Right renal pelvis (tissue), 4 donors: Measurements from ENCODE around the gene MSI2. TPM values are rescaled to one million over a fixed set of nuclear protein-coding genes. Genes with fewer than 3 reads are reported as not detected.

Experiments used
- DNase-seq, 4 donors: peaks; one replicate each; pipeline ENCODE4 v3.0.0-alpha.2; 2013; ENCODE audit warnings: low read depth in 4 of 4, low spot score in 3 of 4, missing footprints in 1 of 4
- polyA plus RNA-seq, 4 donors: library from polyadenylated mRNA; unstranded; fragments of 120-200 nt; gene quantifications; one replicate each; pipeline ENCODE4 v1.2.1, GENCODE V29; 2013; ENCODE audit not compliant: insufficient read length in 4 of 4

The MSI2 gene
- polyA plus RNA-seq, 4 donors: 87.4 to 99.4 (median 98.4) TPM

DNA sequence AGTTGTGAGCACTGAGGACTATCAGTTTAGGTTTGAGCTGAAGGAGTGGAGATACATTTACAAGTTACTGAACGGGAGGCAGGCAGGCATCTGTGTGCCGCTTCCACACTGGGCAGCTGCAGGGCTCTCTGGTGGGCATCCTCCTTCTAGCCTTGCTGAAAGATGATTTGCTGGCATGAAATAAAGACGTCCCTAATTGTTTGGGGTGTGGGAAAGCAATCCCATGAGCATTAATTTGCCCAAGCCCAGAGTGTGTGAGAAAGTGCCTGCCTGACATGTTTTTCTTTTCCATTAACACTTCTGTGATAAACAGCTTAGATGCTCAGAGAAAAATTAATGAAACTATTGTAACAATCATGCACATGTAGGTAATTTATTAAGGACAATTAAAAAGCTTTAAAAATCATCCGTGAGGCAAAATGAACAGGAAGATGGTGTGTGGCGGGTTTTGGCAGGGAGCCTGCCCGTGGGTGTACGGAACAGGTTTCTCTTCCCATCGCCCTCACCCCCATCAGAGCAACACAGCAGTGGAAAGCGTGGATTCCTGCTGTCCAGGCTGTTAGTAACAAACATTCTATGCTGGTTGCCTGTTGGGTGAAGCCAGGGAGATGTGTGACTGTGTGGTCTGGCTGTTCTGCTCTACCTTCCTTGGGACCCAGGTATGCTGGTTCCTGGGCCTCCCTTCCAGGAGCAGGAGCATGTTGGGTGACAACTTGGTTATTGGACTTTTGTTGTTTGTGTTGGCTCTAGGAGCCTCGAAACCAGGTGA is 191.9 kb downstream of the MSI2 start:
- no peak for DNase-seq

DNA sequence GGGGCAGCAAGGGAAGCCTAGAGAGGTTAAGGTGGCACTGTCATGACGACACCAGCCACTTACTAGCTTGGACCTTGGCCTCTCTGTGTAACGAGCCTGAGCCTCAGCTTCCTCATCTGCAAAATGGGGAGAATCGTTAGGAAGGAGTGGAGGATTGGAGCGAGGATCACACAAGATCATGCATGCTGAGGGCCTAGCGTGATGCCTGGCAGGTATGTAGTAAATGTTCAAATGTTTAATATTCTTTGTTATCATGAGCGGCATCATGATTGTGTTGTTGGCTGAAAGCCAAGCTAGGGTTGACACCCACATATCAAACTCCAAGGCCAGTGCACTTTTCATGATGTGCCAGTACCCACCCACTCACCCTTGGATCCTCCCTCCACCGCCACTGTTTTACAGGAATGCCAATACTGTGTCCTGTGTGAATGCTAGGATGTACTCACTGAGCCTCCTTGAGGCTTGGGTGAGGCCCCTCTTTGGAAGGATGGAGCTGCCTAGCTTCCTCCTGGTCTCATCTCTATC is 192.5 kb downstream of the MSI2 start:
- DNase-seq: no peak

DNA sequence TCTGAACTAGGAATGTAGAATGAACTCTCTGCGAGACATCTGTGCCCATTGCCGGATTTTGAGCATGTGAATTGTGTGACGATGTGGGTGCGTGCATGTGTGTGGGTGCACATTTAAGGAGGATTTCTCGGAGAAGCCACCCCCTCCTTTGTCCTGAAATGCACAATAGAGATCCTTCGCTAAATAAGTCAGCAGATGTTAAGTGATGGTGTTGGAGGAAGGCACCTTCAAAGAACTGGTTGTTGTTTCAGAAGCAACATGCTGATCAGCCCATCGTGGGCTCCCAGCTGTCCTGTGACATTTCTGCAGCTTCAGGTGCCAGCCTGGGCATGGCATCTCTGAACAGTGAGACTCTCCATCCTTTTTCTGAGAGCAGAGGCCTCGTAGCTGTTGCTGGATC is 194.9 kb downstream of the MSI2 start:
- DNase-seq: no peak

DNA sequence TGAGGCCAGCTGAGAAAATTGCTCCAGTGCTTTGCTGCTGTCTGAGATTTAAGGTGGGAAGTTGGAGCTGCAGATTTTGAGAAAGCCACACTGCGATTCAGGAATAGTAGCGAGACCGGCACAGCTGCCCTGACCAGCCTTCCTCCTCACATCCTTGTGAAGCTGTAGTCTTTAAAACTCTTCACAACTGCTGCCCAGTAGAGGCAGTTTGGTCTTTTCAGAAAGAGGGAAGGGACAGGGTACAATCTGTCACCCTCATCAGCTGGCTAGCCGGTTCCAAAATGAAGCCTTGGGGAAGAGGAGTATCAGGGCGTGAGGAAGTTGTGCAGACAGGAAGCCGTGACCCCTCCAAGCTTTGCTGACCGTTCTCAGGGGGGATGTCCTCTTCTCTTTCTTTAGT is 195.3 kb downstream of the MSI2 start:
- DNase-seq: no peak

DNA sequence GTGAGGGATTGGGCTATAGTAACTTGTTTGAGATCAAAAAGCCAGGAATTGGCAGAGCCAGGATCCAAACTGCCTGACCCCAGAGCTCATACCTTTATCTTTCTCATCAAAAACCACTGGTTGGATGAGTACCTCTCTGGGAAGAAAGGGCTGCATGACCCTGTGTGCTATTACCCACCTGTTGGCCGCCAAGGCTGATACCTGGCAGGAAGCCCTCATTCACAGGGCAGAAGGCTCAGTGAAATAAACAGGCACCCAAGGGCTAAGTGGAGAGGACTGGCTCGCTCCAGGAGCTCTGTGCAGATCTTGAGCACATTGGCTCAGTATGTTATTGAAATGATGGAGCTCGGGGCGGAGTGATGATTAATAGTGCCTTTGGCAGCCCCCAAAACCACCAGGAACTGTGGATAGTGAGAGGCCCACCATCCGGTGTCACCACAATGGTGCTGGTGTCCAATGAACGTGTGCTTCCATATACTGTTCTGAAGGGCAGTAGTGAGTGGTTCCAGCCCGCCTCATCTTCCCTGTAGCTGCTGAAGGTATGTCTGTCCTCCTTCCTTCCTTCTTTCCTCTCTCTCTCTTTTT is 197.6 kb downstream of the MSI2 start:
- no peak for DNase-seq

DNA sequence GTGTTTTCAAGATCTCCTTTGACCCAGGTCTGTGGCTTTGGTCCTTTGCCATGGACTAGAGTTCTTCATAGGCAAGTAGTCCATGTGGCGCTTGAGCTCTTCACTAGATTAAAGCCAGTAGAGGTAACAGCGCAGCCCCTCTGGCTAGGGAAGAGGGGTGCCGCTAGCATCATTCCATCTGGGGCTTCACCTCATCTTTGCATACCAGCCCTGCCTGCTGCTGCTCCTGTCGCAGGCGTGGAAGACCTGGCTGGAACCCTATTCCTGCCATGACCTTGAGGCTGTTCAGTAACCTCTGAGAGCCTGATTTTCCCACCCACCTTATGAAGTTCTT is 198.4 kb downstream of the MSI2 start:
- no peak for DNase-seq

DNA sequence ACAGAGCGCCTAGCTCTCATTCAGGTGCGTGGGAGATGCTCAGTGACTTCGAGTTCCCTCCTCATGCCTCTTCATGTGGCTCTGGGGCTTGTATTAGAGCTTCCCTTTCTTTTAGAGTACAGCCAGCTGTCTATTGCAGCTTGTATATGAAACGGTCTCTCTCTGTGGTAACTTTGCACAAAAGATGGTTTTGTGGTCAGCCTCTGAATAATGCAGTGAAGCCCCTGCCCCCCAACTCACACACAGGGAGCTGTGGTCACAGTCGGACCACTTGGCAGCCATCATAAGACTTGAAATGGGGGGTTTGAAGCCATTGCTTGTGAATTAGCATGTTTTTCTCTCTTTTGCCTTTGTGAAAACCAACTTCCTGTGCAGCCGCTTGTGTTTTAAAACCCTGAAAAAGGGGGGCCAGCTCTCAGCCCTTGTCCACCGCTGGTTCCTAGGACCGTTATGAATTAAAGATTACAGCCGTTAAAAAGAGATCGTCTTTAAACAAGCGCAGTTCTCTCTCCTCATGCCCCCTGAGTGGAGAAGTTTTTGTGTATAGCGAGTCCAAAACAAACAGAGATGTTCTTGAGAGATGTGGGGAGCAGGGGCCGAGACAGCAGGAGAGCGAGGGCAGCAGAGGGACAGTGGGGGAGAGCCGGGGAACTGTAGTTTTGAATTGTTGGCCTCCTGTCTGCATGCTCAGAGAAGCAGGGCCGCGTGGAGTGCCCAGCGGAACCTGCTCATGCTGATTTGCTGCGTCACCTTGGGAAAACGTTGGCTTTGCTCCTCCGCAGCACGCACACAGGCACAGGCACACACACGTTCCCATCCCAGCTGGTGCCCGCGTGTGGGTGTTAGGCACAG is 199.0 kb downstream of the MSI2 start:
- DNase-seq: no peak

DNA sequence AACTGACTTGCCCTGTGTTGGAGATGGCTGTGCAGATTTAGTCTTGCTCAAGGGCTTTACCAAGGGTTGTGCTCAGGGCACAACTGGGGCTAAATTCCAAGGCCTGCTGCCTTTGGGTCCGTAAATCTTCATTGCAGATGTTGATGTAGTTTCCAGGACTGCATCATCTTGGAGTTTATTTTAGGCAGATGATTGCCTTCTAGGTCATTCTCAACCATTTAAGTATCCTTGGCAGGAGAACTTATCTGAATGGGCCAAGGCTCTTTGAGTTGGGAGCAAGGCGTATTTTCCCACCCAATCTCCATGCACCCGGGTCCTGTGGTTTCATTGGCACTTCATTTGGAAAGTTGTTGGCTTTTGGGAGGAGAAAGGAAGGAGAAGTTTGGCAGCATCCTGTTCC is 200.3 kb downstream of the MSI2 start:
- DNase-seq: no peak

DNA sequence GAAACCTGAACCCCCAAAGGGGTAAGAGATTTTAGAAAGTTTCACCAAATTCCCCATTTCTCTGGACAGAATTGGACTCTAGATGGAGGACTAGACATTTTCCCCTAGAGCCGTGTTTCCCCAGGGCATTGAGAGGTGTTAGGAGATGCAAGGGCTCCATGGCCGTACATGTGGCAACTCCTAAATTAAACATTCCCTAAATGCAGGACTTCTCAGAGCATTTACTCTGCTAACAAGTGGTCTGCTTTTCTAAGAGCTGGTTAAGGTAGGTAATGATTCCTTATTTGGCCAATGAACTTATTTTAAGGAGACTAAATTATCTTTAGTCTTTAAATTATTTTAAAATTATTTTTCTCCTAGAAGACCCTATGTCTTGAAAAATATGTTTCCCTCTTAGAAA is 200.9 kb downstream of the MSI2 start:
- no peak for DNase-seq

DNA sequence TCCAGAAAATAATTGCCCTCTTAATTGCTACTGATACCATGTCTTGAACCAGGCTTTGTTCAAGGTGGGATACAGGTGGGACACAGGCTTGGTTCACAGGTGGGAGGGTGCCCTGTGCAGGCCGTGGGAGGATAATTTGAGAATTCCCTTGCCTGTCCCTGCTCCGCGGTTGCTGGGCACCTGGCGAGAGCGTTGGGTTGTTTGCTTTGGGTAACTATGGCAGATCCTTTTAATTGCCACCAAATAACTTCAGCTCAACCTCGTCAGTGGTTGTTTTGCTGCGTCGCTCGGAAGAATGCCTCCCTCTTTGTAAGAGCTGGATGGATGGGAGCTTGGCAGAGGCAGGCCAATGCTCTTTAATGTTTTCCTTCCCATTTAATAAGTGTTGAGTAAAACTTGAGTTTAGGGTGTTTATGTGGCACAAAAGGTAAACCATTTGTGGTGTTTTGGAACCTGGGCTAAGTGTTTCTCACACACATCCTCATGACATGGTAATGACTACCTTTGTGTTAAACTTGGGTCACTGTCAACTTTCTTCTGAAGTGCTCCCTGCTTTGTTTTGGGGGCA is 202.5 kb downstream of the MSI2 start:
- no peak for DNase-seq

DNA sequence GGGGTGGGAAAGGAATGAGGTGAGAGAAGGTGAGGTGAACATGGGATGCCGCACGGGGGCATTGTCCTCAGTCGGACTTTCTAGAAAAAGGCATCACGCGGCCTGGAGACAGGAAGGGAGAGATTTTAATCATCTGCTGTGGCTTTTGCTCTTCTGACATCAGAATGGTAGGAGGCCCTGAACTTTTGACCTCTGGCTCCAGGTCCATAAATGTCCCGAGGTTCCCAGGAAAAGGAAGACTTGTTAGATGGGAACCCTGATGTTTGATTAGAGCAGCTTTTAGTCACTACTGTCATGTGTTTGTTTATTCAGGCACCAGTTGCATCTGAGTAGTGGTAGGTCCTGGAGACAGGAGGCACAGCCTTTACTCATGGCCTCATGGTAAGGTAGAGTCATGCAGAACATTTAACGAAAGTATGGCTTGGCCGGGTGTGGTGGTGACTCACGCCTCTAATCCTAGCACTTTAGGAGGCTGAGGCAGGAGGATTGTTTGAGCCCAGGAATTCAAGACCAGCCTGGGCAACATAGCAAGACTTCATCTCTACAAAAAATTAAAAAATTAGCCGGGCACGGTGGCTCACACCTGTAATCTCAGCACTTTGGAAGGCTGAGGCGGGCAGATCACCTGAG is 203.1 kb downstream of the MSI2 start:
- DNase-seq: no peak

DNA sequence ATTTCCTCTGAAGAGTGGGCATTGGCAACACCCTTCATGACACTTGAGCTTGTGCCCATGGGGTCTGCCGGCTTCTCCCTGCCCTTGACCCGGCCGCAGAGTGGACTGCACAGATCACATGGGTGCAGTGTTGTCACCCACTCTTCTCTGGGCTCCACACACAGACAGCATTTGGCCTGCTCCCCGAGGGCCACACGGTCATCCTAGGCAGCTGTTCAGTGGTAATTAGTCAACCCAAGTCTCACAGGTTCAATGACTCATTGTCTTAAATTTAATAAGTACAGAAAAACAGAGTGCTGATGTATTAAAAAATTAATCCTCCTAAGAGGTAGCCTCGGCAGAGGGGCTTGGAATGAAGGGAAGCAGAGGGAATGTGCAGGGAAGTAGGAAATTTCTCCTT is 204.8 kb downstream of the MSI2 start:
- DNase-seq: no peak

DNA sequence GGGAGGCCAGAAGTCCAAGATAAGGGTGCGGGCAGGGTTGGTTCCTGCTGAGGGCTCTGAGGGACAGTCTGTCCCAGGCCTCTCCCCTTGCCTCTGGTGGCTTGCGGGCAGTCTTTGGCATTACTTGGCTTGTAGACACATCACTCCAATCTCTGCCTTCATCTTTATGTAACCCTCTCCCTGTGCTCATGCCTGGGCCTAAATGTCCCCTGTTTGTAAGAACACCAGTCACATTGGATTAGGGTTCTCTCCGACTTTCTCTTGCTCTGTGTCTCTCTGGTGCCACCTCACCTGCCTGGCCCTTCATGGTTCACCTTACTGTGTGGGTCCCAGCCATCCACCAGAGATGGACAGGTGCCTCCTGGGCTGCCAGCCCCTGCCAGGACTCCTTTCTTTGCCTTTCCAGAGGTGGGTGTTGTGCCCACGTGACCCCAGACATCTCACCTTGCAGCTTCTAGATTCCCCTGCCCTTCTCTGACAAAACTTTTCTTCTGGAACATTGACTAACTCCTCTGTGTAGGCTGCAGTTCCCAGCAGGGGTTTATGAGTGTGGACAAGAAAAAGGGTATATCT is 205.8 kb downstream of the MSI2 start:
- no peak for DNase-seq

DNA sequence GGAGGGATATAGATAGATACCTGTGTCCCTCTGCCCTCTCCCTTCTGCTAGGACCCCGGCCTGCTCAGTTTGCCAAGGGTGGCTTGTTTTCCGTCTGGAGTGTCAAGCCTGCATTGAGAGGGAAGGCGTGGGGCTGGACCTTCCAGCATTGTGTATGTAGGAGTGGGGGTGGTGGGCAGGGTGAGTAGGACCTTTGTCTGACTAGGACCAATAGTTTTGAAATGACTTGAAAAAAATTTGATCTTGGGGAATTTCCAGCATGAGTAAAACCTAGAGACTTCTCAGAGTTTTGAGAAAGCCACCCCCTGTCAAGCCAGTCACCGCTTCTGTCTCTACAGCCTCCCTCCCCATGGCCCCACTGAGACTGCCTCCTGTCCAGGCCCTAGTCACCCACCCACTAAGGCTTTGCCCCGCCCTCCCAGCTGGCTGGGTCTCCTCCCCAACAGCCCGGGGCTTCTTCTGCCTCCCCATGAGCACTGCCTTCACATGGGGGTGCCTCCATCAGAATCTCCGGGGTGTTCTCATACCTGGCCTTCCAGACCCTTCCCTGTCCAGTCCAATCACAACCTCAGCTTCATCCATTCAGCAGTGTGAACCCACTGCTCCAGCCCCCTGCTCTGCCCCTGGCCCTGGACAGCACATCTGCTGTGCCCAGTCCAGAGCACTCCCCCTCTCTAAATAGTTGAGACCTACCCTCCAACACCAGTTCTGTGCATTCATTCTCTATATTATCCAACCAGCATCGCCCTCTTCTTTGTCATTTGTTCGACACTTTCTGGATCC is 207.0 kb downstream of the MSI2 start:
- no peak for DNase-seq

DNA sequence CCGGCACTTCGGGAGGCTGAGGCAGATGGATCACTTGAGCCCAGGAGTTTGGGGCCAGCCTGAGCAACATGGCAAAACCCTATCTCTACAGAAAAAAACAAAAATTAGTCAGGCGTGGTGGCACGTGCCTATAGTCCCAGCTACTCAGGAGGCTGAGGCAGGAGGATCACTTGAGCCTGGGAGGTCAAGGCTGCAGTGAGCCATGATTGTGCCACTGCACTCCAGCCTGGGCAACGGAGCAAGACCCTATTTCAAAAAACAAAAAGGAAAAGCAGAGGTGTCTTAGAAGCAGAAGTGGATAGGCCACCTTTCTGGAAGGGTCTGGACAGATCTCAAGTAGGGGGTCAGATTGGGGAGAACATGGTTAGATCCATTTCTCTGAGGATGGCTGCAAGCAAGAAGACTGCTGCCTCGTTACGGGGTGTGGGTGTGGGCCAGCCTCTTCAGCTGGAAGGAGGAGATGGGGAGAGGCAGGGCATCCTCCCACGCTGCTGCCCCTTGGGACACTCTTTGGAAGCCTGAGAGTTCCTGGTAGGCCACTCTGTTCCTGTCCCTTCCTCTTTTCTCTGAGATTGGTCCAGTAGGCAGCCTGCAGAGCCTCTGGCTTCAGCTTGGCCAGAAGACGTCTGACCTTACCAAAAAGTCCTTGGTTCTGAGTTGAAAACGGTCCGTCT is 208.0 kb downstream of the MSI2 start:
- no peak for DNase-seq

DNA sequence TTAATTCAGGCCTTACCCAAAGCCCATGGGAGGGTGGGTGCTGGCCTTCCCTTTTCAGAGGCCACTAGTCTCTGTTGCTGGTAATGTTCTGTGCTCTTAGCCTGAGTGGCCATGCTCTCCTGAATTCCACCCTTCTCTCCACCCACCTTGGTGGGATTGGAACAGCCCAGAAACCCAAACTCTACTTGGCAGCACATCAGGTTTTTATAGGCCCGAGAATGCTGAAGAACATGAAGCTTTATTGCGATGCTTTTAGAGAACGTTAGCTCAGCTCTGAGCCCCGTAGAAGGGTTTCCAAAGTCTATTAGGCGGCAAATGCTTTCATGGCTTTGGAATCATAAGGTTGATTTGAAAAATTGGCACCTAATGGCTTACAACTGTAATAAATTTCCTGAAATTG is 209.3 kb downstream of the MSI2 start:
- DNase-seq: no peak

DNA sequence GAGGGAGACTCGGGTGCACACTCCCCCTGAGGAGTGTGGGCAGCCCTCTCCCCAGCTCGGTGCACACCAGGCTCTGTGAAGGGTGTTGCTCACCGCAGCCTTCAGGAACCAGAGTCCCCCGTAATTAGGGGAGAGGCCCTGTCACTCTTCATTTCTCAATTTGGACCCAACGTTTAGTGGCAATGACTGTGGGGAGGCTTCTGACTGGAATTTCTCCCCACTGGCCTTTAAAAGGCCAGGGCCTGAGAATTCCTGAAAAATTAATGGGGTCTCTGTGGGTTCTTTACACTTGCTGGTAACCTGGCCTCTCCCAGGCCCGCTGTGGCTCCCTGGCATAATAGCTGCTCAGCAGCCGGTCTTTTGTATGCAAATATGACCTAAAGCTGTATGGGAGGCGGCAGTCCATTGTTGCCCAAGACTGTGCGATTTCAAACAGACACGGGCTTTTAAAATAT is 209.7 kb downstream of the MSI2 start:
- no peak for DNase-seq

DNA sequence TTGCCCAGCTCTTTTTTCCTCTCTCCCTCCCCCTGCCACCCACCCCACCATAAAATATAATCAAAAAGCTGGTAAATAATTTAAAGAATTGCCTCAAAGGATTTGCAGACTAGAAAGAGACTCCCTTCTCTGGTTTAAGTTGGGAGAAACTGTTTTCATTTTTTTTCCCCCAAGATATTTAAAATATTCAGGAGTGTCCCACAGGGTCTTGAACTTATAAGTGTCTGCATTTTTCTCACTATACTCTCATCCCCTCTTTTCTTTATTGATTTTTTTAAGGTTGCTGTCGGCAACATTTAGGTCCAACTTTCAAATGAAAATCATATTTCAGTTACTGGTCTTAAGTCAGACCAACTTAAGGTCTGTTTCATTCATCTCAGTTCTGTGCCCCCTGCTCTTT is 210.2 kb downstream of the MSI2 start:
- DNase-seq: no peak

DNA sequence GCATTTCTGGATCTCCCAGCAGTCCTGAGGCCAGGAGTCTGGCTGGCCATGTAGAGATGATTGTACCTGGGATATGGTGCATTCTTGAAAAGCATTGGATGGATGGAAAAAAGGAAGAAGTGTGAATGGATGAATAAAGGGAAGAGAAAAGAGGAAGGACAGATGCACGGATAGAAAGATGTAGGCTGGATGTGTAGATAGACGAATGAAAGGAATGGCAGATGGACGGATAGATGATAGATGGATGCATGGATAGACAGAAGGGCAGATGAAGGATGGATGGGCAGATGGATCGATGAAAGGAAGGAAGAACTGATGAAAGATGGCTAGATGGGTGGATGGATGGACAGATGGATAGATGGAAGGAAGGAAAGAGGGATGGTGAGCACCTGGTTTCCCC is 210.9 kb downstream of the MSI2 start:
- DNase-seq: no peak
